Cardiac septum (tissue), 1 donor: ENCODE measurements around the gene TTLL11. TPM values are rescaled to one million over a fixed set of nuclear protein-coding genes. Genes with fewer than 3 reads are reported as not detected.

Experiments
- DNase-seq: peaks from one replicate; pipeline ENCODE4 v3.0.0-alpha.2; 2020; ENCODE audit warnings: low spot score
- intact Hi-C: fragments of 100-400 bp; cut with DNase I; formaldehyde crosslinking; loops from one replicate; pipeline ENCODE4 v1.14.0; 2022
- total RNA-seq: library from RNA; stranded (reverse); fragmentation: NEBNext Ultra II Directional; extraction: Animal tissue kit (Norgen Biotek cat#: 25700); gene quantifications from one replicate; pipeline ENCODE4 v1.2.1, GENCODE V29; 2021
- donor health status: DM: no; HTN: no; CAD: no.

Gene TTLL11
- total RNA-seq, 1 donor from 2014 or later = 12.6 TPM

- intact Hi-C loops = no loop called here
- DNase-seq = no peak
These were observed 207.7 kb downstream of the TTLL11 start for GRCh38 chr9:121885345-121885901.

- no peak for DNase-seq
These were observed 209.0 kb downstream of the TTLL11 start for GRCh38 chr9:121884057-121884541.

GRCh38 chr9:121883281-121884056, 209.6 kb downstream of the TTLL11 start:
- intact Hi-C loops = no loop called here
- DNase-seq = no peak

More at GRCh38 chr9:121884057-121884541, 209.0 kb downstream of the TTLL11 start:
- intact Hi-C loops = no loop called here

- intact Hi-C loops = no loop called here
- no peak for DNase-seq
These were observed 211.1 kb downstream of the TTLL11 start for GRCh38 chr9:121881920-121882500.

GRCh38 chr9:121880343-121880898, 212.7 kb downstream of the TTLL11 start:
- no peak for DNase-seq
- intact Hi-C loops = no loop called here

GRCh38 chr9:121878271-121878822, 214.8 kb downstream of the TTLL11 start:
- no peak for DNase-seq
- intact Hi-C loops = no loop called here

- DNase-seq = no peak
- intact Hi-C loops = no loop called here
These were observed 216.3 kb downstream of the TTLL11 start for GRCh38 chr9:121876658-121877271.

GRCh38 chr9:121876255-121876654, 216.9 kb downstream of the TTLL11 start:
- DNase-seq = no peak
- intact Hi-C loops = no loop called here

- intact Hi-C loops = no loop called here
- DNase-seq = no peak
These were observed 218.6 kb downstream of the TTLL11 start for GRCh38 chr9:121874524-121874923.

- intact Hi-C loops = no loop called here
- DNase-seq = peak; percentile 47
These were observed 221.6 kb downstream of the TTLL11 start for GRCh38 chr9:121871431-121872025.

GRCh38 chr9:121870271-121870670, 222.8 kb downstream of the TTLL11 start:
- intact Hi-C loops = no loop called here
- peak; percentile 62 for DNase-seq

GRCh38 chr9:121868626-121869025, 224.5 kb downstream of the TTLL11 start:
- intact Hi-C loops = loop anchor here (10.0 kb wide), 1 partner anchor 324 kb away; no protein-coding TSS in a partner anchor
- no peak for DNase-seq

- intact Hi-C loops = loop anchor here (10.0 kb wide), 1 partner anchor 322 kb away; no protein-coding TSS in a partner anchor
- no peak for DNase-seq
These were observed 226.2 kb downstream of the TTLL11 start for GRCh38 chr9:121866927-121867326.

- intact Hi-C loops = loop anchor here (10.0 kb wide), 1 partner anchor 321 kb away; no protein-coding TSS in a partner anchor
These were observed 227.2 kb downstream of the TTLL11 start for GRCh38 chr9:121865884-121866283.

GRCh38 chr9:121865060-121865459, 228.0 kb downstream of the TTLL11 start:
- DNase-seq = peak; percentile 43
- intact Hi-C loops = loop anchor here (10.0 kb wide), 1 partner anchor 320 kb away; no protein-coding TSS in a partner anchor

More at GRCh38 chr9:121865884-121866283, 227.2 kb downstream of the TTLL11 start:
- no peak for DNase-seq

GRCh38 chr9:121863955-121864354, 229.2 kb downstream of the TTLL11 start:
- DNase-seq = no peak
- intact Hi-C loops = loop anchor here (5.0 to 10.0 kb wide), 2 partner anchors 177 to 319 kb away; no protein-coding TSS in a partner anchor

GRCh38 chr9:121862371-121863332, 230.5 kb downstream of the TTLL11 start:
- peak; percentile 44 for DNase-seq

More at GRCh38 chr9:121862371-121863332, 230.5 kb downstream of the TTLL11 start:
- intact Hi-C loops = loop anchor here (5.0 to 10.0 kb wide), 2 partner anchors 175 to 318 kb away; no protein-coding TSS in a partner anchor
